Measurements from ENCODE around the gene WDR62. TPM values are rescaled to one million over a fixed set of nuclear protein-coding genes. Genes with fewer than 3 reads are reported as not detected.

Gene WDR62
- polyA plus RNA-seq, 1 experiment: 1.2 TPM

- ChIA-PET CTCF (no interaction called here), POLR2A (no interaction called here)
- H3K27me3 ChIP-seq (ENCODE audit: control insufficient read depth, insufficient read depth, low read length): no peaks in the 10 kb centered on the region
- H3K4me3 ChIP-seq (ENCODE audit: low read depth, low read length): no peak overlapping the region
- no peaks in the 10 kb centered on the region for H3K9me3 ChIP-seq (ENCODE audit: control insufficient read depth, insufficient read depth, low read length)
- H3K27ac ChIP-seq (ENCODE audit: low read depth, low read length): no peak overlapping the region
- DNase-seq (ENCODE audit: low read depth, low spot score): no peak
- TF ChIP-seq, protein P1, sequence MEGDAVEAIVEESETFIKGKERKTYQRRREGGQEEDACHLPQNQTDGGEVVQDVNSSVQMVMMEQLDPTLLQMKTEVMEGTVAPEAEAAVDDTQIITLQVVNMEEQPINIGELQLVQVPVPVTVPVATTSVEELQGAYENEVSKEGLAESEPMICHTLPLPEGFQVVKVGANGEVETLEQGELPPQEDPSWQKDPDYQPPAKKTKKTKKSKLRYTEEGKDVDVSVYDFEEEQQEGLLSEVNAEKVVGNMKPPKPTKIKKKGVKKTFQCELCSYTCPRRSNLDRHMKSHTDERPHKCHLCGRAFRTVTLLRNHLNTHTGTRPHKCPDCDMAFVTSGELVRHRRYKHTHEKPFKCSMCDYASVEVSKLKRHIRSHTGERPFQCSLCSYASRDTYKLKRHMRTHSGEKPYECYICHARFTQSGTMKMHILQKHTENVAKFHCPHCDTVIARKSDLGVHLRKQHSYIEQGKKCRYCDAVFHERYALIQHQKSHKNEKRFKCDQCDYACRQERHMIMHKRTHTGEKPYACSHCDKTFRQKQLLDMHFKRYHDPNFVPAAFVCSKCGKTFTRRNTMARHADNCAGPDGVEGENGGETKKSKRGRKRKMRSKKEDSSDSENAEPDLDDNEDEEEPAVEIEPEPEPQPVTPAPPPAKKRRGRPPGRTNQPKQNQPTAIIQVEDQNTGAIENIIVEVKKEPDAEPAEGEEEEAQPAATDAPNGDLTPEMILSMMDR (IDR thresholded peaks at IDR 0.05; ENCODE audit: low read depth, low read length): no peak
These were observed 38.5 kb downstream of the WDR62 start for GRCh38 chr19:36093146-36093662.

- Histone ChIP-seq H3K27ac (ENCODE audit: low read depth, low read length) (no peak overlapping the region), H3K27me3 (ENCODE audit: control insufficient read depth, insufficient read depth, low read length) (no peaks in the 10 kb centered on the region), H3K9me3 (ENCODE audit: control insufficient read depth, insufficient read depth, low read length) (no peaks in the 10 kb centered on the region), H3K4me3 (ENCODE audit: low read depth, low read length) (no peak overlapping the region)
- POLR2A ChIA-PET: no interaction called here
- TF ChIP-seq, protein P1 (IDR thresholded peaks at IDR 0.05; ENCODE audit: low read depth, low read length): no peak
- no peak for DNase-seq (ENCODE audit: low read depth, low spot score)
- CTCF ChIA-PET: no interaction called here
These were observed 39.0 kb downstream of the WDR62 start for GRCh38 chr19:36093687-36094086.

DNA sequence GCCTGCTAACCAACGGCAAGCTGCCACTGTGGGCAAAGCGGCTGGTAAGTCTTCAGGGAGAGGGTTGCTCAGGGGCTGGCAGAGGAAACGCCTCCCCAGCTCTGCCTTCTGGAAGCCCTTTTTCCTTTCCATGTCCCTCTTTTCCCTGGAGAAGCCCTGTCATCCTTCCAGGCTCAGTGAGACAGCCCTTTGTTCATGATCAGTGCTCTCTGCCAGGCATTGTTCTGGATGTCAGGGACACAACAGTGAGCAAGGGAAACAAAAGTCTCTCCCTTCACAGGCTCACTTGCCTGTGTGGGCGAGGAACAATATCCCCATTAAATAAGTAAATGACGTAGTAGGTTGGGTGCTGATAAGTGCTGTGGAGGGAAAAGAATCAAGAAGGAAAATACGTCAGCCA lies 42.3 kb downstream of the WDR62 start:
- ChIA-PET POLR2A (no interaction called here), CTCF (no interaction called here)
- no peak for DNase-seq (ENCODE audit: low read depth, low spot score)

GRCh38 chr19:36099166-36099785 lies 44.6 kb downstream of the WDR62 start:
- CTCF ChIA-PET: interaction anchor here (1.1 kb wide), 1 partner anchor 9 kb away, joined by 5 read pairs; no protein-coding TSS in a partner anchor
- H3K27ac ChIP-seq (ENCODE audit: low read depth, low read length): no peak overlapping the region
- no peaks in the 10 kb centered on the region for H3K9me3 ChIP-seq (ENCODE audit: control insufficient read depth, insufficient read depth, low read length)
- POLR2A ChIA-PET: no interaction called here
- H3K27me3 ChIP-seq (ENCODE audit: control insufficient read depth, insufficient read depth, low read length): no peaks in the 10 kb centered on the region
- TF ChIP-seq, protein P1 (IDR thresholded peaks at IDR 0.05; ENCODE audit: low read depth, low read length): no peak
- H3K4me3 ChIP-seq (ENCODE audit: low read depth, low read length): no peak overlapping the region
- no peak for DNase-seq (ENCODE audit: low read depth, low spot score)

More for the DNA sequence above, 42.3 kb downstream of the WDR62 start:
- no peaks in the 10 kb centered on the region for H3K9me3 ChIP-seq (ENCODE audit: control insufficient read depth, insufficient read depth, low read length)
- no peaks in the 10 kb centered on the region for H3K27me3 ChIP-seq (ENCODE audit: control insufficient read depth, insufficient read depth, low read length)
- TF ChIP-seq, protein P1 (IDR thresholded peaks at IDR 0.05; ENCODE audit: low read depth, low read length): no peak
- no peak overlapping the region for H3K27ac ChIP-seq (ENCODE audit: low read depth, low read length)
- no peak overlapping the region for H3K4me3 ChIP-seq (ENCODE audit: low read depth, low read length)

- POLR2A ChIA-PET: no interaction called here
- Histone ChIP-seq H3K4me3 (ENCODE audit: low read depth, low read length) (no peak overlapping the region), H3K27ac (ENCODE audit: low read depth, low read length) (no peak overlapping the region), H3K9me3 (ENCODE audit: control insufficient read depth, insufficient read depth, low read length) (no peaks in the 10 kb centered on the region), H3K27me3 (ENCODE audit: control insufficient read depth, insufficient read depth, low read length) (no peaks in the 10 kb centered on the region)
- no peak for DNase-seq (ENCODE audit: low read depth, low spot score)
- CTCF ChIA-PET: interaction anchor here (1.1 kb wide), 1 partner anchor 8 kb away, joined by 5 read pairs; no protein-coding TSS in a partner anchor
- TF ChIP-seq, protein P1 (IDR thresholded peaks at IDR 0.05; ENCODE audit: low read depth, low read length): no peak
These were observed 45.8 kb downstream of the WDR62 start for GRCh38 chr19:36100476-36100875.

Measured in AG04450 (cell line).